GM12801 (cell line): ENCODE results near the gene TPPP3.

Experiments used
- CTCF ChIP-seq: IDR thresholded peaks from one replicate; pipeline ENCODE4 v1.5.1; 2011; ENCODE audit warnings: control low read depth; ENCODE audit not compliant: insufficient read length; ENCODE audit errors: extremely low read depth

TPPP3 gene

DNA sequence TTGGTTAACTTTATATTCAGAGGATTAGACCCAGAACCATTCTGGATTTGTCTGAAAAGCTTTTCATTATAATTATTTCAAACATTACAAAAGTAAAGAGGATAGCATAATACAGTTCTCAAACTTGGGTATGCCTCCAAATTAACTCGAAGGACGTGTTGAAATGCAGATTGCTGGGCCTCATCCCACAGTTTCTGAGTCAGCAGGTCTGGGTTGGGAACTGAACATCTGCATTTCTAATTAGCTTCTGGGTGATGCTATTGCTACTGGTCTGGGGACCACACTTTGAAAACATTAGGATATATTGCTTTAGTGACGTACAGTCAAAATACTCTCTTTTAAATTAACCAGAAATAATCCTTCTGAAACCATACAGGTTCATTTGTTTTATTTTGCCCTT lies 10.0 kb downstream of the TPPP3 start:
- TF ChIP-seq CTCF: no peak

GRCh38 chr16:67378642-67379041 lies 14.7 kb downstream of the TPPP3 start:
- TF ChIP-seq CTCF: no peak

- TF ChIP-seq CTCF: no peak
Observed at GRCh38 chr16:67372664-67373063, 20.6 kb downstream of the TPPP3 start.

GRCh38 chr16:67370661-67371060 lies 22.6 kb downstream of the TPPP3 start:
- TF ChIP-seq CTCF: no peak

DNA sequence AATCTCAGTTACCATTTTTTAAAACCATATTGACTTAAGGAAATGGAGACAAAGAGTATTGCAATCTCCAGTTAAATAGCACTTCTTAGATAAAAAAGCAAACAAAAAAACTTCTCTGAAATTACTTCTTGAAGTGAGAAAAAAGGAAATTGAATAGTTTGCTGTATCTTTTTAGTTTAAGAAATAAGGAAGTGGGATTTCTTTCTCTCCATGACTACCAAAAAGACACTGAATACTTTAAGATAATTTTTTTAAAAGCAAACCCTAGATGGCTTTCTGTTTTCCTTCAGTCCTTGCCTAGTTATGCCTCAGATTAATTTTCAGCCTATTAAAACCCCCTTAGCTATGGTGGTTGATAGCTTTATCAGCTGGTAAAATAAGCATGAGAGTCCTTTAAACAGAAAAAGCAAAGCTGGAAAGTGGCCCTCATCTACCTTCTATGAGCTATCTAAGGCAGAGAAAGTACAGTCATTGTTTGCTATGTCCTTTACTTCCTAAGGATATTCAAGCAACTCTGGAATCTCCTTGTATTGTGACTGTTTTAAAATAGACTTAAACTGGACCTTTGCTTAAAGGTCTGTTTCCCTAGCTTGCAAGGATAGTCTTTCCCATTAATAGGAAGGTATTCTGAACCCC lies 28.6 kb downstream of the TPPP3 start:
- no peak for TF ChIP-seq CTCF

DNA sequence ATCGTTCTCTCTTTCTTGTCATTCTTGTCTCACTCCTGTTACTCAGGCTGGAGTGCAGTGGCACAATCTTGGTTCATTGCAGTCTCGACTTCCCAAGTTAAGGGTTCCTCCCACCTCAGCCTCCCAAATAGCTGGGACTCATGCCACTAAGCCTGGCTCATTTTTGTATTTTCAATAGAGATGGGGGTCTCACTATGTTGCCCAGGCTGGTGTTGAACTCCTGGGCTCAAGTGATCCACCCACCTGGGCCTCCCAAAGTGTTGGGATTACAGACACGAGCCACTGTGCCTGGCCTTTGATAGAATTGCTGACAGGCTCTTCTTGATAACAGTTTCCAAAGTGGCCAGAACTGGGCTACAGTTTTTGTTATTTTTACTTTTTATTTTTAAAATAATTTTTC lies 32.3 kb downstream of the TPPP3 start:
- no peak for TF ChIP-seq CTCF

- TF ChIP-seq CTCF: no peak
Observed at GRCh38 chr16:67357561-67357960, 35.7 kb downstream of the TPPP3 start.

- no peak for TF ChIP-seq CTCF
Observed at GRCh38 chr16:67356396-67356795, 36.9 kb downstream of the TPPP3 start.
